ENCODE measurements around the gene DNAAF8. TPM values are rescaled to one million over a fixed set of nuclear protein-coding genes. Genes with fewer than 3 reads are reported as not detected.

The DNAAF8 gene
- total RNA-seq, 1 donor from 2014 or later: 1.2 TPM

GRCh38 chr16:4686497-4687210 is 47.7 kb upstream of the DNAAF8 start:
- TF ChIP-seq CTCF (IDR thresholded peaks at IDR 0.05): no peak
- DNase-seq (ENCODE audit: extremely low spot score, unreplicated experiment): no peak
- H3K27me3 Mint-ChIP-seq (ENCODE audit: unreplicated experiment): no peaks in the 10 kb centered on the region
- no peaks in the 10 kb centered on the region for H3K9me3 Mint-ChIP-seq (ENCODE audit: unreplicated experiment)
- no peak overlapping the region for H3K27ac Mint-ChIP-seq (ENCODE audit: unreplicated experiment)
- peaks cover 16% of the 10 kb centered on the region for H3K36me3 Mint-ChIP-seq (ENCODE audit: unreplicated experiment)
- peaks cover 3% of the 10 kb centered on the region for H3K4me1 Mint-ChIP-seq (ENCODE audit: unreplicated experiment)
- no peak overlapping the region for H3K4me3 Mint-ChIP-seq (ENCODE audit: unreplicated experiment)

- DNase-seq (ENCODE audit: extremely low spot score, unreplicated experiment): no peak
- no peak overlapping the region for H3K4me3 Mint-ChIP-seq (ENCODE audit: unreplicated experiment)
- no peaks in the 10 kb centered on the region for H3K9me3 Mint-ChIP-seq (ENCODE audit: unreplicated experiment)
- peaks cover 16% of the 10 kb centered on the region for H3K36me3 Mint-ChIP-seq (ENCODE audit: unreplicated experiment)
- H3K27ac Mint-ChIP-seq (ENCODE audit: unreplicated experiment): no peak overlapping the region
- peaks cover 6% of the 10 kb centered on the region for H3K4me1 Mint-ChIP-seq (ENCODE audit: unreplicated experiment)
- TF ChIP-seq CTCF (IDR thresholded peaks at IDR 0.05): no peak
- H3K27me3 Mint-ChIP-seq (ENCODE audit: unreplicated experiment): no peaks in the 10 kb centered on the region
Measured at GRCh38 chr16:4687416-4687815, 46.9 kb upstream of the DNAAF8 start.

- no peak for DNase-seq (ENCODE audit: extremely low spot score, unreplicated experiment)
- no peak for TF ChIP-seq CTCF (IDR thresholded peaks at IDR 0.05)
Measured at GRCh38 chr16:4687946-4688673, 46.2 kb upstream of the DNAAF8 start.

GRCh38 chr16:4688674-4689045 is 45.7 kb upstream of the DNAAF8 start:
- Mint-ChIP-seq H3K9me3 (ENCODE audit: unreplicated experiment) (no peaks in the 10 kb centered on the region), H3K36me3 (ENCODE audit: unreplicated experiment) (peaks cover 13% of the 10 kb centered on the region), H3K27ac (ENCODE audit: unreplicated experiment) (no peak overlapping the region), H3K4me1 (ENCODE audit: unreplicated experiment) (peaks cover 10% of the 10 kb centered on the region), H3K4me3 (ENCODE audit: unreplicated experiment) (no peak overlapping the region), H3K27me3 (ENCODE audit: unreplicated experiment) (no peaks in the 10 kb centered on the region)
- DNase-seq (ENCODE audit: extremely low spot score, unreplicated experiment): no peak
- TF ChIP-seq CTCF (IDR thresholded peaks at IDR 0.05): no peak

More at GRCh38 chr16:4687946-4688673, 46.2 kb upstream of the DNAAF8 start:
- Mint-ChIP-seq H3K27me3 (ENCODE audit: unreplicated experiment) (no peaks in the 10 kb centered on the region), H3K4me3 (ENCODE audit: unreplicated experiment) (no peak overlapping the region), H3K27ac (ENCODE audit: unreplicated experiment) (no peak overlapping the region), H3K4me1 (ENCODE audit: unreplicated experiment) (peaks cover 10% of the 10 kb centered on the region), H3K9me3 (ENCODE audit: unreplicated experiment) (no peaks in the 10 kb centered on the region), H3K36me3 (ENCODE audit: unreplicated experiment) (peaks cover 16% of the 10 kb centered on the region)

- TF ChIP-seq CTCF (IDR thresholded peaks at IDR 0.05): no peak
- no peak for DNase-seq (ENCODE audit: extremely low spot score, unreplicated experiment)
- no peaks in the 10 kb centered on the region for H3K27me3 Mint-ChIP-seq (ENCODE audit: unreplicated experiment)
- H3K27ac Mint-ChIP-seq (ENCODE audit: unreplicated experiment): no peak overlapping the region
- H3K4me3 Mint-ChIP-seq (ENCODE audit: unreplicated experiment): no peak overlapping the region
- peaks cover 13% of the 10 kb centered on the region for H3K36me3 Mint-ChIP-seq (ENCODE audit: unreplicated experiment)
- H3K9me3 Mint-ChIP-seq (ENCODE audit: unreplicated experiment): no peaks in the 10 kb centered on the region
- H3K4me1 Mint-ChIP-seq (ENCODE audit: unreplicated experiment): peaks cover 10% of the 10 kb centered on the region
Measured at GRCh38 chr16:4689091-4689671, 45.2 kb upstream of the DNAAF8 start.
